ENCODE measurements around the gene OR4M1.
"Not testable (repeated sequence)": the region's sequence is repeated elsewhere in the genome, so short reads cannot be mapped to it uniquely, and the experiment has no call there.

The OR4M1 gene

GRCh38 chr14:19773204-19773603 lies at the start of gene OR4M1:
OR4M1 (plus strand) TSS chr14:19773504; CDS start chr14:19780323, 6,819 bp downstream.
- not testable (repeated sequence) for DNase-seq

GRCh38 chr14:19729359-19729758 lies 43.9 kb upstream of the OR4M1 start:
- no peak for DNase-seq

- no peak for DNase-seq
Observed at GRCh38 chr14:19729763-19730162, 43.5 kb upstream of the OR4M1 start.

GRCh38 chr14:19733893-19734292 lies 39.4 kb upstream of the OR4M1 start:
- DNase-seq: not testable (repeated sequence)

- no peak for DNase-seq
Observed at GRCh38 chr14:19743256-19743655, 30.0 kb upstream of the OR4M1 start, which contains the start of gene OR4Q3. OR4Q3 (plus strand) TSS chr14:19743571.

- not testable (repeated sequence) for DNase-seq
Observed at GRCh38 chr14:19752316-19752715, 21.0 kb upstream of the OR4M1 start.

- DNase-seq: no peak
Observed at GRCh38 chr14:19754172-19754571, 19.1 kb upstream of the OR4M1 start.

- DNase-seq: not testable (repeated sequence)
Observed at GRCh38 chr14:19771491-19771890, 1.8 kb upstream of the OR4M1 start.

GRCh38 chr14:19771895-19772430 lies 1.3 kb upstream of the OR4M1 start:
- DNase-seq: no peak

GRCh38 chr14:19772454-19772853 lies 850 bp upstream of the OR4M1 start:
- not testable (repeated sequence) for DNase-seq

GRCh38 chr14:19775587-19775986 lies 2.3 kb downstream of the OR4M1 start:
- no peak for DNase-seq

- DNase-seq: not testable (repeated sequence)
Observed at GRCh38 chr14:19785848-19786247, 12.5 kb downstream of the OR4M1 start.

- DNase-seq: not testable (repeated sequence)
Observed at GRCh38 chr14:19787318-19787717, 14.0 kb downstream of the OR4M1 start.

- DNase-seq: not testable (repeated sequence)
Observed at GRCh38 chr14:19788150-19788549, 14.8 kb downstream of the OR4M1 start.

GRCh38 chr14:19796520-19797108 lies 23.3 kb downstream of the OR4M1 start:
- DNase-seq: not testable (repeated sequence)

- no peak for DNase-seq
Observed at GRCh38 chr14:19799880-19800279, 26.6 kb downstream of the OR4M1 start.

- DNase-seq: no peak
Observed at GRCh38 chr14:19800282-19801117, 27.2 kb downstream of the OR4M1 start.

GRCh38 chr14:19801118-19801464 lies 27.8 kb downstream of the OR4M1 start:
- DNase-seq: no peak

- not testable (repeated sequence) for DNase-seq
Observed at GRCh38 chr14:19803470-19803869, 30.2 kb downstream of the OR4M1 start, which contains the start of gene OR4N2. OR4N2 (plus strand) TSS chr14:19803770; CDS start chr14:19827449, 23,679 bp downstream.

GRCh38 chr14:19813171-19813920 lies 40.0 kb downstream of the OR4M1 start:
- DNase-seq: not testable (repeated sequence)

- DNase-seq: not testable (repeated sequence)
Observed at GRCh38 chr14:19819879-19820278, 46.6 kb downstream of the OR4M1 start.

GRCh38 chr14:19821016-19821415 lies 47.7 kb downstream of the OR4M1 start:
- DNase-seq: not testable (repeated sequence)

- DNase-seq: no peak
Observed at GRCh38 chr14:19823178-19823577, 49.9 kb downstream of the OR4M1 start.

Data from NCI-H187 (cell line).